Body of pancreas (tissue), 4 donors: Measurements from ENCODE around the gene SDC3. TPM values are rescaled to one million over a fixed set of nuclear protein-coding genes. Genes with fewer than 3 reads are reported as not detected.

Experiments used
- ATAC-seq: fragments of 150-250 bp; one replicate; pipeline ENCODE4 v1.9.1; 2016
- DNase-seq, 4 donors: peaks; one replicate each; pipeline ENCODE4 v3.0.0-alpha.2; 2019
- H3K27ac ChIP-seq, 4 donors: fragments of 200-600 bp; sonication (generic); 1 replicate in 3 of 4; 2 replicates in 1 of 4; pipeline versions ENCODE4 v1.5.1 to v1.6.1; 2016 to 2019; ENCODE audit warnings: mild to moderate bottlenecking in 1 of 4, mixed read lengths in 1 of 4, moderate library complexity in 1 of 4
- H3K27me3 ChIP-seq, 2 donors: fragments of 200-600 bp; sonication (generic); one replicate each; pipeline ENCODE4 v1.6.0; 2016; ENCODE audit warnings: mild to moderate bottlenecking in 1 of 2
- H3K36me3 ChIP-seq, 2 donors: fragments of 200-600 bp; sonication (generic); replicated peaks in 1 of 2; 2 replicates each; pipeline ENCODE4 v1.5.1; 2016; ENCODE audit warnings: low read depth in 2 of 2; ENCODE audit not compliant: insufficient read depth in 1 of 2
- H3K4me1 ChIP-seq: fragments of 200-600 bp; sonication (generic); one replicate; pipeline ENCODE4 v1.6.0; 2016
- H3K4me3 ChIP-seq, 2 donors: fragments of 200-600 bp; sonication (generic); 1 replicate in 1 of 2; 2 replicates in 1 of 2; pipeline ENCODE4 v1.5.1; 2016 to 2019
- H3K9me3 ChIP-seq, 3 donors: fragments of 200-600 bp; sonication (generic); 1 replicate in 2 of 3; 2 replicates in 1 of 3; pipeline ENCODE4 v1.5.1; 2016
- CTCF ChIP-seq, 7 experiments: fragments of 450-650 bp in 4 of 7; fragments of 200-600 bp in 3 of 7; sonication (generic) in 3 of 7; IDR thresholded peaks; one replicate each; pipeline ENCODE4 v1.5.1; 2016 to 2019; ENCODE audit warnings: antibody characterized with exemption in 7 of 7
- POLR2A ChIP-seq, 3 donors: fragments of 450-650 bp; IDR thresholded peaks; one replicate each; pipeline ENCODE4 v1.6.1; 2016; ENCODE audit warnings: antibody characterized with exemption in 3 of 3, mild to moderate bottlenecking in 2 of 3
- WGBS, 2 donors: methylation state at CpG; one replicate each; pipeline ENCODE4 v1.1.5; 2017; 5-methylcytosine and 5-hydroxymethylcytosine counted together
- intact Hi-C: fragments of 100-400 bp; cut with DNase I; formaldehyde crosslinking; loops from one replicate; pipeline ENCODE4 v1.15.1; 2023
- total RNA-seq, 2 donors: library from RNA; depleted of rRNA; stranded (reverse); fragments of >200 nt; gene quantifications; one replicate each; pipeline ENCODE4 v1.1.0, GENCODE V29; 2016

Gene SDC3
- total RNA-seq, 2 donors from 2014 or later, result 7.8 to 19.1 TPM

GRCh38 chr1:30830537-30830936 is 78.0 kb downstream of the SDC3 start:
- Histone ChIP-seq H3K27ac (no peak overlapping the region), H3K36me3 (no peaks in the 10 kb centered on the region), H3K4me1 (no peaks in the 10 kb centered on the region), H3K9me3 (no peaks in the 10 kb centered on the region), H3K27me3 (no peaks in the 10 kb centered on the region), H3K4me3 (no peak overlapping the region)
- 82 to 85% methylated on average over 6 of the region's 6 CpGs for WGBS, 2 donors
- DNase-seq (no peak), ATAC-seq (no peak)
- intact Hi-C loops, result no loop called here
- no peak for TF ChIP-seq POLR2A (IDR thresholded peaks at IDR 0.05)
- TF ChIP-seq CTCF (IDR thresholded peaks at IDR 0.05), result no peak

GRCh38 chr1:30829889-30830288 is 78.7 kb downstream of the SDC3 start:
- ATAC-seq, result no peak
- TF ChIP-seq CTCF (IDR thresholded peaks at IDR 0.05) (no peak), POLR2A (IDR thresholded peaks at IDR 0.05) (no peak)
- H3K36me3 ChIP-seq, result no peaks in the 10 kb centered on the region

GRCh38 chr1:30824736-30825429 is 83.7 kb downstream of the SDC3 start:
- Histone ChIP-seq H3K36me3 (no peaks in the 10 kb centered on the region), H3K27ac (peak overlapping the region; percentile 85 to 100 (median 93)), H3K27me3 (no peaks in the 10 kb centered on the region), H3K9me3 (no peaks in the 10 kb centered on the region), H3K4me3 (no peak overlapping the region), H3K4me1 (peaks cover 20% of the 10 kb centered on the region)
- intact Hi-C loops, result no loop called here
- ATAC-seq (no peak), DNase-seq (no peak)
- TF ChIP-seq POLR2A (IDR thresholded peaks at IDR 0.05), result no peak
- TF ChIP-seq CTCF (IDR thresholded peaks at IDR 0.05), result no peak
- 20 to 28% methylated on average over 11 to 12 of the region's 12 CpGs for WGBS, 2 donors

More at GRCh38 chr1:30829889-30830288, 78.7 kb downstream of the SDC3 start:
- 58 to 68% methylated on average over 2 of the region's 2 CpGs for WGBS, 2 donors
- Histone ChIP-seq H3K9me3 (no peaks in the 10 kb centered on the region), H3K4me1 (peaks cover 1% of the 10 kb centered on the region), H3K27me3 (no peaks in the 10 kb centered on the region), H3K27ac (no peak overlapping the region), H3K4me3 (no peak overlapping the region)
- intact Hi-C loops, result no loop called here
- no peak for DNase-seq

- peak overlapping the region; percentile 85 to 100 (median 93) for H3K27ac ChIP-seq
- H3K36me3 ChIP-seq, result no peaks in the 10 kb centered on the region
- H3K27me3 ChIP-seq, result no peaks in the 10 kb centered on the region
- intact Hi-C loops, result no loop called here
- ATAC-seq (peak; percentile 94), DNase-seq (peak; percentile 94 to 98 (median 97))
- H3K4me1 ChIP-seq, result peaks cover 20% of the 10 kb centered on the region
- no peaks in the 10 kb centered on the region for H3K9me3 ChIP-seq
- H3K4me3 ChIP-seq, result no peak overlapping the region
- TF ChIP-seq POLR2A (IDR thresholded peaks at IDR 0.05) (peak; percentile 57 to 95 (median 88)), CTCF (IDR thresholded peaks at IDR 0.05) (no peak)
- 0 to 1% methylated on average over 14 to 44 of the region's 44 CpGs for WGBS, 2 donors
Observed at GRCh38 chr1:30823969-30824735, 84.4 kb downstream of the SDC3 start.
